Adipocyte (in vitro differentiated cells): ENCODE measurements around the gene TEX14.
"Not testable (repeated sequence)": the region's sequence is repeated elsewhere in the genome, so short reads cannot be mapped to it uniquely, and the experiment has no call there.

Source experiments
- DNase-seq: peaks from one replicate; pipeline ENCODE4 v3.0.0-alpha.2; 2015; ENCODE audit warnings: low read depth
- H3K27me3 ChIP-seq: replicated peaks from 2 replicates; pipeline ENCODE4 v1.7.0; 2013; ENCODE audit warnings: mild to moderate bottlenecking, low read length, moderate library complexity; ENCODE audit not compliant: control insufficient read depth, insufficient read depth
- H3K36me3 ChIP-seq: 2 replicates; pipeline ENCODE4 v1.7.0; 2013; ENCODE audit warnings: low read length, mild to moderate bottlenecking, moderate library complexity; ENCODE audit not compliant: control insufficient read depth, insufficient read depth, severe bottlenecking
- H3K4me1 ChIP-seq: 2 replicates; pipeline ENCODE4 v1.7.0; 2013; ENCODE audit warnings: mild to moderate bottlenecking, low read length, moderate library complexity; ENCODE audit not compliant: control insufficient read depth, insufficient read depth
- H3K4me3 ChIP-seq: 2 replicates; pipeline ENCODE4 v1.7.0; 2013; ENCODE audit warnings: mild to moderate bottlenecking, low read length, moderate library complexity
- H3K9ac ChIP-seq: 2 replicates; pipeline ENCODE4 v1.7.0; 2013; ENCODE audit warnings: mild to moderate bottlenecking, low read length, moderate library complexity
- H3K9me3 ChIP-seq: 2 replicates; pipeline ENCODE4 v1.7.0; 2013; ENCODE audit warnings: mild to moderate bottlenecking, low read length, moderate library complexity; ENCODE audit not compliant: control insufficient read depth

The TEX14 gene

GRCh38 chr17:58688521-58688920, 3.3 kb downstream of the TEX14 start:
- Histone ChIP-seq H3K9me3 (no peaks in the 10 kb centered on the region), H3K36me3 (no peaks in the 10 kb centered on the region), H3K4me3 (no peak overlapping the region), H3K4me1 (peaks cover 9% of the 10 kb centered on the region), H3K9ac (no peak overlapping the region), H3K27me3 (no peaks in the 10 kb centered on the region)
- no peak for DNase-seq

- DNase-seq, result no peak
- H3K9ac ChIP-seq, result no peak overlapping the region
Observed at GRCh38 chr17:58686980-58687379, 4.9 kb downstream of the TEX14 start.

GRCh38 chr17:58684462-58684861, 7.4 kb downstream of the TEX14 start:
- not testable (repeated sequence) for H3K9me3 ChIP-seq, H3K36me3 ChIP-seq, H3K4me1 ChIP-seq, H3K4me3 ChIP-seq, H3K27me3 ChIP-seq, H3K9ac ChIP-seq, DNase-seq

More at GRCh38 chr17:58686980-58687379, 4.9 kb downstream of the TEX14 start:
- no peaks in the 10 kb centered on the region for H3K27me3 ChIP-seq
- H3K4me1 ChIP-seq, result no peaks in the 10 kb centered on the region
- H3K4me3 ChIP-seq, result no peak overlapping the region
- H3K36me3 ChIP-seq, result no peaks in the 10 kb centered on the region
- H3K9me3 ChIP-seq, result no peaks in the 10 kb centered on the region

- Histone ChIP-seq H3K4me3 (no peak overlapping the region), H3K36me3 (no peaks in the 10 kb centered on the region), H3K27me3 (no peaks in the 10 kb centered on the region), H3K9me3 (no peaks in the 10 kb centered on the region), H3K9ac (no peak overlapping the region), H3K4me1 (no peaks in the 10 kb centered on the region)
- DNase-seq, result no peak
Observed at GRCh38 chr17:58684003-58684402, 7.8 kb downstream of the TEX14 start.

GRCh38 chr17:58680038-58680369, 11.8 kb downstream of the TEX14 start:
- Histone ChIP-seq H3K4me1 (peaks cover 5% of the 10 kb centered on the region), H3K36me3 (no peaks in the 10 kb centered on the region), H3K4me3 (no peak overlapping the region), H3K27me3 (no peaks in the 10 kb centered on the region), H3K9me3 (no peaks in the 10 kb centered on the region), H3K9ac (no peak overlapping the region)
- no peak for DNase-seq

- Histone ChIP-seq H3K4me1 (peaks cover 5% of the 10 kb centered on the region), H3K27me3 (no peaks in the 10 kb centered on the region), H3K9me3 (no peaks in the 10 kb centered on the region), H3K36me3 (no peaks in the 10 kb centered on the region), H3K4me3 (no peak overlapping the region), H3K9ac (no peak overlapping the region)
- DNase-seq, result no peak
Observed at GRCh38 chr17:58679263-58680037, 12.4 kb downstream of the TEX14 start.

GRCh38 chr17:58678287-58678686, 13.6 kb downstream of the TEX14 start:
- not testable (repeated sequence) for H3K36me3 ChIP-seq, H3K4me1 ChIP-seq, H3K27me3 ChIP-seq, H3K9ac ChIP-seq, H3K4me3 ChIP-seq, DNase-seq, H3K9me3 ChIP-seq

- Histone ChIP-seq H3K27me3 (no peaks in the 10 kb centered on the region), H3K36me3 (no peaks in the 10 kb centered on the region), H3K9me3 (no peaks in the 10 kb centered on the region), H3K4me1 (peaks cover 5% of the 10 kb centered on the region), H3K4me3 (no peak overlapping the region), H3K9ac (no peak overlapping the region)
- DNase-seq, result no peak
Observed at GRCh38 chr17:58677194-58677880, 14.5 kb downstream of the TEX14 start.

- H3K4me1 ChIP-seq, result peaks cover under 1% of the 10 kb centered on the region
- no peaks in the 10 kb centered on the region for H3K27me3 ChIP-seq
- no peak for DNase-seq
- H3K36me3 ChIP-seq, result no peaks in the 10 kb centered on the region
- no peaks in the 10 kb centered on the region for H3K9me3 ChIP-seq
- no peak overlapping the region for H3K4me3 ChIP-seq
- H3K9ac ChIP-seq, result no peak overlapping the region
Observed at GRCh38 chr17:58671969-58672368, 19.9 kb downstream of the TEX14 start.

- no peak for DNase-seq
- H3K4me1 ChIP-seq, result no peaks in the 10 kb centered on the region
- no peak overlapping the region for H3K9ac ChIP-seq
- H3K4me3 ChIP-seq, result no peak overlapping the region
- no peaks in the 10 kb centered on the region for H3K36me3 ChIP-seq
- H3K27me3 ChIP-seq, result no peaks in the 10 kb centered on the region
- no peaks in the 10 kb centered on the region for H3K9me3 ChIP-seq
Observed at GRCh38 chr17:58669853-58670252, 22.0 kb downstream of the TEX14 start.

GRCh38 chr17:58668598-58668935, 23.3 kb downstream of the TEX14 start:
- no peaks in the 10 kb centered on the region for H3K4me1 ChIP-seq
- no peaks in the 10 kb centered on the region for H3K36me3 ChIP-seq
- no peak overlapping the region for H3K4me3 ChIP-seq
- no peaks in the 10 kb centered on the region for H3K9me3 ChIP-seq
- H3K9ac ChIP-seq, result no peak overlapping the region
- no peak for DNase-seq
- no peaks in the 10 kb centered on the region for H3K27me3 ChIP-seq
